Measurements from ENCODE around the gene DUS1L.

DUS1L gene

DNA sequence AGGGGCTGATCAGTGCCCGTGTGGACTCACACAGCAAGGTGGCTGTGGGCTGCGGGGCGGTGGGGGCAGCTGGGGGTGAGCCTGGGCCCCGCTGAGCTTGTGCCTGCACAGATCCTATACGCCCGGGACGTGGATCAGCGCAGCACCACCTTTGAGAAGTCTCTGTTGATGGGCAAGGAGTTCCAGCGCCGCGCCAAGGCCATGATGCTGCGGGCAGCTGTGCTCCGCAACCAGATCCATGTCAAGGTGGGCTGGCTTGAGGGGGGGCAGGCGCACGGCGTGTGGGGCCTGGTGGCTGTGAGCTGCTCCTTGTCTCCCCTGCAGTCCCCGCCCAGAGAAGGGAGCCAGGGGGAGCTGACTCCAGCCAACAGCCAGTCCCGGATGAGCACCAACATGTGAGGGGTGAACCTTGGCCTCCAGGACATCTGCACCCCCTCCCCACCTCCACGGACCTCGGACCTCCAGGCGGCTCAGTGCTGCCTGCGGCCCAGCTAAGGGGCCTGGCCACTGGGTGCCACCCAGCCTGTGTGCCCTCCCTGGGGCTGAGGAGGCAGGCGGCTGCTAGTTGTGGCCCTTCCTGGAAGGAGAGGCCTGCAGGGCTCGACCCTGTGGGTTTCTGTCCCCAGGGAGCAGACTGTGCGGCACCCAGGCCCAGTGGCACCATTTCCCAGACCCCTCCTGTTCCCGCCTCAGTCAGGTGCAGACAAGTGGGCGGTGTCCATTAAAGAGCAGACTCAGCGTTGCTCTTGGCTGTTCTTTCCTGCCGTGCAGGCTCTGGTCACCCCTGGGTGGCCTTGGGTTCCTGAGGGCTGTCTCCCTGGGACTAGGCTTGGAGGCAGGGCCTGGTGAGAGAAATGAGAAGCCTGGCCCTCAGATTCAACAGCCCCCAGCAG lies 8.6 kb downstream of the DUS1L start:
- no peak for DNase-seq (ENCODE audit: low read depth in 1 of 2, low spot score in 1 of 2)

DNA sequence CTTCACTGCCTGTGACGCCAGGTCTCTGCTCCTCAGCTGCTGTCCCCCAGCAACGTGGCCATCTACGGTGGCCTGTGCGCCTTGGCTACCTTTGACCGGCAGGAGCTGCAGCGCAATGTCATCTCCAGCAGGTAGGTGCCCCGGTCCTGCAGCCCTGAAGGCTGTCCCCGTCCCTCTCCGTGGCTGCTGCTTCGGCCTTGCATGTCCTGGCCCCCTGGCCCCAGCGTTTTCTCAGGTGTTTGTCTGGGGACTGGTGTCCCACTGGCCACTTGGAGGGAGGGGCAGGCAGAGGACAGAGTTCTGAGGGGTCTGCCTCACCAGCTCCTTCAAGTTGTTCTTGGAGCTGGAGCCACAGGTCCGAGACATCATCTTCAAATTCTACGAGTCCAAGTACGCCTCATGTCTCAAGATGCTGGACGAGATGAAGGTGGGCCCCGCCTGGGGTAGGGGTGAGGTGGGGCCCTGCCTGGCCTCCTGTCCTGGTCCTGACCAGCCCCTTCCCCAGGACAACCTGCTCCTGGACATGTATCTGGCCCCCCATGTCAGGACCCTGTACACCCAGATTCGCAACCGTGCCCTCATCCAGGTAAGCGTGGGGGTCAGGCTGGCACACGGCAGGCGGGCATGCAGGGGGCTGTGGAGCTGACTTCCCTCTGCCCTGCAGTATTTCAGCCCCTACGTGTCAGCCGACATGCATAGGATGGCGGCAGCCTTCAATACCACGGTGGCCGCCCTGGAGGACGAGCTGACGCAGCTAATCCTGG lies 9.5 kb downstream of the DUS1L start:
- DNase-seq (ENCODE audit: low read depth in 1 of 2, low spot score in 1 of 2), result no peak

DNA sequence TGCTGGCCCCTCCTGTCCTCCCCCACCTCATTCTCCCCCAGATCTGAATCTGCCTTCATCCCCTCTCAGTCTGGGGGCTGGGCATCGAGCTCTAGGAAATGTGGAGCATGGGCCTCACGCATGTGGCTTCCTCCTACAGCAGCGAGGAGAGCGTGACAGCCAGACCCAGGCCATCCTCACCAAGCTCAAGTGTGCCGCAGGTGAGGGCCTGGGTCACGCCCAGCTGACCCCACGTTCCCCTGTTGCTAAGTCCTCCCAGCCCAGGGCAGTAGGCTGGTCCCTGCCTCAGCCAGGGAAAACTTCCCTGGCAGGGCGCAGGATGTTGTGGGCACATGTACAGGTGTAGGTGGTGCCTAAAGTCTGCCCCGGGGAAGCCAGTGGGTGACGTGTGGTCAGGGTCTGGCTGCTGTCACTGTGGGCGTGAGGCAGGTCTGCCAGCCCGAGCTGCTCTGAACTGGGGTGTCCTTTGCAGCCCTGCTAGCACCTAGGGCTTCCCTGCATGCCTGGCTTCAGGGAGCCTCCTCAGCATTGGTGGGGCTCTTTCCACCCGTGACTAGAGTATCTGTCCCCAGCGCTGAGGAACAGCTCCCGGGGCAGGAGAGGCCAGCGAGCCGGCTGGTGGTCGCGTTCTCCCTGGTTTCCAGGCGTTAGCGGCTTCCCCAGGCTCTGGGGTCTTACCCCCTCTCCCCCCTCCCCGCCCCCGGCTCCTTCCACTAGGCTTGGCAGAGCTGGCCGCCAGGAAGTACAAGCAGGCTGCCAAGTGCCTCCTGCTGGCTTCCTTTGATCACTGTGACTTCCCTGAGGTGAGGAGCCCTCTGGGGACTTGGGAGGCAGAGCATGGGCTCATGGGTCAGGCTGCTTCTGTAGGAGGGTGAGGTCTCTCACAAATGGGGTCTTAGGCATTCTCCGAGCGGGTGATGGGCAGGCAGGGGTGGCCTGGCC lies 10.3 kb downstream of the DUS1L start:
- no peak for DNase-seq (ENCODE audit: low read depth in 1 of 2, low spot score in 1 of 2)

DNA sequence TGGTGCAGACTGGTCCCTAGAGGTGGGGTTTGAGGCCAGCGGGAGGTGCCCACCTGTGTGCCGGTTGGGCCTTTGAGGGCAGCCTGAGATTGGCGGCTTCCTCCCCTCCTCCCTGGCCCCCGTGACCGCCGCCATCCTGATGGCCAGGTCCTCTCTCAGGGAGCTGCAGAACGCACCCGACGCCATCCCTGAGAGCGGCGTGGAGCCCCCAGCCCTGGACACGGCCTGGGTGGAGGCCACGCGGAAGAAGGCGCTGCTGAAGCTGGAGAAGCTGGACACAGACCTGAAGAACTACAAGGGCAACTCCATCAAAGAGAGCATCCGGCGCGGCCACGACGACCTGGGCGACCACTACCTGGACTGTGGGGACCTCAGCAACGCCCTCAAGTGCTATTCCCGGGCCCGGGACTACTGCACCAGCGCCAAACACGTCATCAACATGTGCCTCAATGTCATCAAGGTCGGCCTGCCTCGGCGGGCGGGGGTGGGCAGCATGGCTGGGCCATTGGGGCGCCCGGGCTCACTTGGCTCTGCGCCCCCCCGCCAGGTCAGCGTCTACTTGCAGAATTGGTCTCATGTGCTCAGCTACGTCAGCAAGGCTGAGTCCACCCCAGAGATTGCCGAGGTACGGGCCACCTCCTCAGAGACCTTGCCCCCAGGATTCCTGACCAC lies 11.1 kb downstream of the DUS1L start:
- DNase-seq (ENCODE audit: low read depth in 1 of 2, low spot score in 1 of 2), result no peak

DNA sequence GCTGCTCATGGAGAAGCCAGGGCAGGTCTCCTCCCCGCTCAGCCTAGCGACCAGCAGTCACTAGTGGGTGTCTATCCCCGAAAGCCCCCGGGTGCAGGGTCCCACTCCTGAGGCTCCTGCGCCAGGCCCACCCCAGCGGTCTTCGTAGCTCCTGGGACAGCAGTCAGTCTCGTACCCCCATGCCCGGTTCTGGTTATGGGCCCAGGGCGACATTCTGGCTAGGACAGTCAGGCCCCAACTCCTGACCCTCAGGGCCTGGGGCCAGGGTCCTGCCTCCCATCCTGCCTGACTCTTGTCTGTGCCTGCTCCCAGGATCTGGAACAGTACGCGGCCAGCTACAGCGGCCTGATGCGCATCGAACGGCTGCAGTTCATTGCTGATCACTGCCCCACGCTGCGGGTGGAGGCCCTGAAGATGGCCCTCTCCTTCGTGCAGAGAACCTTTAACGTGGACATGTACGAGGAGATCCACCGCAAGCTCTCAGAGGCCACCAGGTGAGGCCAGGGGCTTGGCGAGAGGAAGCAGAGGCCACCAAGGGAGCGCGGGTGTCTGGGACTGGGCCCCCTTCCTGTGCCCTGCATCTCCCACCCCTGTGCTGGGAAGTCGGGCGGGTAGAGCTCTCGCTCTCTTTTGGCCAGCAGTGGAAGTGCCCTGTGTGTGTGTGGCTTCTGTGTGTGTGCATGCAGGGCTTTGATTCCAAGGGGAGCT lies 11.9 kb downstream of the DUS1L start:
- no peak for DNase-seq (ENCODE audit: low read depth in 1 of 2, low spot score in 1 of 2)

DNA sequence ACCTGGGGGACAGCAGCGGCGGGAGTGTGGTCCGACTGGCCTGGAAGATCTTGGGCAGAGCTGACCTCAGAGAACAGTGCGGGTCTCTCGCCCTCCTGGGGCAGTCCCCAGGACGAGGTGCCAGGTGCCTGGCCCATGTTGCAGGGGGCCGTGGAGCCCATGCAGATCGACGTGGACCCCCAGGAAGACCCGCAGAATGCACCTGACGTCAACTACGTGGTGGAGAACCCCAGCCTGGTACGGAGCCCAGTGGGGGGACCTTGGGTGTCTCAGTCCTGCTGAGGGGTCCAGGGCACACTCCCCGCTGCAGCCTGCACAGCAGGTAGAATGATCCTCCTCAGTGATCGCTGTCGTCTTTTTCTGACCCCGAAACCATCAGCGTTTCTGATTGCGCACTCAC lies 12.5 kb downstream of the DUS1L start:
- no peak for DNase-seq (ENCODE audit: low read depth in 1 of 2, low spot score in 1 of 2)

DNA sequence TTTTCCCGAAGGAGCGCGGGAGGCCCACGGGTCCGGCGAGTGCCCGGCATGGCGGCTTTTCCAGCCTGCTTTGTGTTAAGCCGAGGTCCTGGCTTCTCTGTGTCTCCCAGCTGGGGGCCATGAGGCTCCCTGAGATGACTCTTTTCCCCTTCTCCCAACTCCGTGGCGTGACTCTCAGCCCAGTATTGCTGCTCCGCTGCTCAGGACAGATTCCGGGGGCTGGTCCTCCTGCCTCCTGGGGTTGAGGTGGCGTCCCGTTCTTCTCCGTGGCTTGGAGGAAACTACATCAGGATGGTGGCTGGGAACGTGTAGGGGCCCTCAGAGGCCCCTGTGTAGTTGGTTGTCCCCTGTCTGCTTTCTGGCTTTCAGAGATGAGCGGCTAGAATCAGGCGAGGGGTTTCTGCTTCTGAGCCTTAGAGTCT lies 13.0 kb downstream of the DUS1L start:
- DNase-seq (ENCODE audit: low read depth in 1 of 2, low spot score in 1 of 2), result no peak

DNA sequence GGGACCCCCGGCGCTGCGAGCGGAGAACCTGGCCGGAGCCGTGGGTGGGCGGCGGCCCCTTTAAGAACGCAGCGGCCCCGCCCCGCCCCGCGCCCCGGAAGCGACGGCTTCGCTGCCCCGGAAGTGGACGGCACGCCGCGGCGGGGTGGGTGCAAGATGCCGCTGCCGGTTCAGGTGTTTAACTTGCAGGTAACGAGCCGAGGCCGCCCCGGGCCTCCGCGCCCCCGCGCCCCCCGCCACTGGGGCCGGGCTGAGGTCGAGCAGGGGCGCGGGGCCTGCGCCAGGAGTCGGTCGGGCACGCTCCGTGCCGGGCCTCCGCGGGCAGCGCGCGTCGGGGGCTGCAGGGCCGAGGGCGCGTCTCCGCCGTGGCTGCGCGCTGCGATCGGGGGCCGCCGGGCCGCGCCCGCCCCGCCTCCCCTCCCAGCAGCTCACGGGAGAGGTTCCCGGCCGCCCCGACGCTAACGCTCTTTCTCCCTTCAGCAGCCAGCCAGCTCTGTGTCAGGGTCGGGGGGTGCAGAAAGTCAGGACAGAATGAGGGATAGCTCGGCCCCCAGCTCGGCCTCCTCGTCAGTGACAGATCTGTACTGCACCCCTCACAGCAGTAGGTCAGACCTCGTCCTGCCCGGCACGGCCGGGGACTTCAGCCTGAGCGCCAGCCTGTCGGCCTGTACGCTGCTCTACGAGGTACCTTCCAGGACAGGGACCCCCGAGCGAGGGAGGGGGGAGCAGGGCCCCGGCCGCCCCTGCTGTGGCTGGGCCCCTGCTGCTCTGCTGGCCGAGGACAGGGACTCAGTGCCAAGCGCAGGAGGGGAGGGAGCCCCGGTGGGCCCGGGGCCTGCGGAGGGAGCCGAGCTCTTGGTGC lies 13.6 kb downstream of the DUS1L start, which contains the start of the genes GPS1 and RFNG:
Gene GPS1 (plus strand): TSS at position 123 of the 862 bp plus-strand sequence. CDS start 34 bp downstream, at position 157.
Gene RFNG (minus strand): TSS at position 36 of the 862 bp plus-strand sequence. CDS start 45 bp downstream, outside the sequence.
- peak; percentile 64 to 77 for DNase-seq (ENCODE audit: low read depth in 1 of 2, low spot score in 1 of 2)

DNA sequence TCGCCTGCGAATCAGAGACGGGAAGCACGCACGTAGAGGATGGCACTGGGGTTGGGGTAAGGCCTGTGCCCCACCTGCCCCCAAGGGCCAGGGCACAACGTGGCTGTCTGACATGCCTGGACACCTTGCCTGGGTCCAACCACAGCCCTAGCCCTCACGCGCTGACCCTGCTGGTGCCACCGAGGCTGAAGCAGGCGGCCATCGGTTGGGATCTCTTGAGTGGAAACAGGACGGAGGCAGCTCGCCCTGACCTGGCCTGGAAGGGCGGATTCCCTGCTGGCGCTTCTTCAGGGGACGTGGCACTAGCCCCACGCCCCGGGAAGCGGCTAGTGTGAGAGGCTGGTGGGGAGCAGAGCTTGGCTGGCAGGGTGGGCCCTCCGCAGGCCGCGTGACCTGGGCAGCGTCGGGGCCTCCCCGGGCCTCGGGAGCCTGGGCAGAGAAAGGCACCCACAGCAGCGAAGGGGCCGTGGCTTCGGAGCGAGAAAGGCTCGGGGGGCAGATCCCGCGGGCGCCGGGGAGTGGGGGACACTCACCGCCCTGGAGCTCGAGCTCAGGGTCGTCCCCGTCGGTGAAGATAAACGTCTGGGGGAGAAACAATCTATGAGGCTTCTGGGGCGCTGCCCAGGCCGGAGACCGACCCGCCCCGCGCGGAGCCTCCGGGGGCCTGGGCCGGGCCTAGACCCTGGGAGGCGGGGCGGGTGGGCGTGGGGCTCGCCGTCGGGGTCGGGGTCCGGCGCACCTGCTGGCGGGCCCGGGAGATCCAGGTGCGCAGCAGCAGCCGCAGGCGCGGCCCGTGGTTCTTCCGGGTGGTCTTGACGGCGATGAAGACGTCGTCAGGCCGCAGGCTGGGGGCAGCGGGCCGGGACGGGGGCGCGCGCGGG lies 14.6 kb downstream of the DUS1L start:
- no peak for DNase-seq (ENCODE audit: low read depth in 1 of 2, low spot score in 1 of 2)

DNA sequence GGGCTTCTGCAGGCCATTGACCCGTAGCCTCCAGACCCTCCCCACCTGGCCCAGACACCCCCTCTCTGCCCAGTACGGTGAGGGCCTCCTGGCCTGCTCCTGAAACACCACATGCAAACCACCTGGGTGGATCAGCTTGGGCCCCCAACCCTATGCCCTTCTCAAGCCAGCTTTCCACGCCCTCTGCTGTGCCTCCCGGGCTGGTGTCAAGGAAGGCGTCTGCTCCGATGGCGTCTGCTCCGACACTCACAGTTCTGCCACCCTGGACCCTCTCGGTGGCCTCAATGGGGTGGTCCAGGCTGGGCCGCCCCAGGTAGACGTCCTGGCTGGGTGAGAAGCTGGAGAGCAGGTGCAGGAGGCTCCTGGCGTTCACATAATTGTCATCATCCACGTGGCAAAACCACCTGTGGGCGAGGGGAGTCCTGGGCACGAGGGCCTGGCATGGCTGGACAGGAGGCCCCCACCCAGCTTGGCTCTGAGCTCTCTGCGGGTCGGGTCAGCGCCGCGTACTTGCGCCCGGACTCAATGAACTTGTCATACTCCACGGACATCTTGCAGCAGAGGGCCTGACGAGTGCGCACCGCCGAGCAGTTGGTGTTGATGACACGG lies 15.3 kb downstream of the DUS1L start:
- no peak for DNase-seq (ENCODE audit: low read depth in 1 of 2, low spot score in 1 of 2)

DNA sequence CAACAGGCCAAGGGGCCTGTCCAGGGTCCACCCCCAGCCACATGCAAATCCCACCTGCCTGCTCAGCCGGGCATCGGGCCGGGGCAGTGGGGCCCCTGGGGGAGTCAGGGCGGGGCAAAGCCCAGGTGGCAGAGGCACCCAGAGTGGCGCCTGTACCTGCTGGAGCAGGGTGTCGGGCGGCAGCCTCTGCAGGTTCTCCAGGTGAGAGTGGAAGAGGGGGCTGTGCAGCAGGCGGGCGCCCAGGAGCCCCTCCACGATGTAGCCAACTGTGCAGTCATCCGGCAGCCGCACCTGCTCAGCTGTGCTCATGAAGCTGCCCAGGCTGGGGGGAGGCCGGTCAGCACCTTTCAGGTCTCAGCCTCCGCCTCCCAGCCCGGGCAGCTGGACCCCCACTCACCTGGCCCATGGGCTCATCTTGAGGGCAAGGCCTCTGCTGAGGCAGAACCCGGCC lies 16.1 kb downstream of the DUS1L start:
- no peak for DNase-seq (ENCODE audit: low read depth in 1 of 2, low spot score in 1 of 2)

DNA sequence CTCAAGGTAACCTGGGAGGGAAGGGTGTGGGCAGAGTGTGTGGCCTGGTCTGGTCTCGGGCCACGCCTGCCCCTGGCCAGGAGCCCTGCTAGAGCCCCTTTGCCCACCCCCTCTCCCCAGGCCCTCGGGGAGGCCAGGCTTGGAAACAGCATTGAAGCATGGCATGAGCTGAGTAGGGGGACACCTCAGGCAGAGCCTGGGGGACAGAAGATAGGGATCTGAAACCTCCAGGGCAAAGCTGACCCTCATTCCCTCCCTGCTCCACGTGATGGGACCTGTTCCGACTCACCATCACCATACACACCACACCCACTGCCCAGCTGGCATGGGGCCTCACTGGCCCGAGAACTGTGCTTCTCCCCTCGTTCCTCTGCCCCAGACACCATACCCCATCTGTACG lies 16.5 kb downstream of the DUS1L start:
- no peak for DNase-seq (ENCODE audit: low read depth in 1 of 2, low spot score in 1 of 2)

DNA sequence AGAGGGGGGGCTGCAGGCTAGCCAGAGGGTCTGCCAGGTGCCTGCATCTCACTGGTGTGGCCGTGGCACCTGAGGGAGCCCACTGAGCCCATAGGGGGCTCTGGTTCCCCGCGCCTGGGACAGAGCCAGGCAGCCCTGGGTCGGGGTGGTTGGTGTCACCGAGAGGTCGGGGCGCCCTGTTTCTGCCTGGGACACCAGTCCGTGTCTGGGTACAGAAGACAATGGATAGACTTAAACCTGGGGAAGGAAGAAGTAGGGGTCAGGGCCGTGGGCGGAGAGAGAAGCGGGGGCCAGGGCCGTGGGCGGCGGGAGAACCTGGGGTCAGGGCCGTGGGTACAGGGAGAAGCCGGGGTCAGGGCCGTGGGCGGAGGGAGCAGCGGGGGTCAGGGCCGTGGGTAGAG lies 17.0 kb downstream of the DUS1L start:
- DNase-seq (ENCODE audit: low read depth in 1 of 2, low spot score in 1 of 2), result no peak

DNA sequence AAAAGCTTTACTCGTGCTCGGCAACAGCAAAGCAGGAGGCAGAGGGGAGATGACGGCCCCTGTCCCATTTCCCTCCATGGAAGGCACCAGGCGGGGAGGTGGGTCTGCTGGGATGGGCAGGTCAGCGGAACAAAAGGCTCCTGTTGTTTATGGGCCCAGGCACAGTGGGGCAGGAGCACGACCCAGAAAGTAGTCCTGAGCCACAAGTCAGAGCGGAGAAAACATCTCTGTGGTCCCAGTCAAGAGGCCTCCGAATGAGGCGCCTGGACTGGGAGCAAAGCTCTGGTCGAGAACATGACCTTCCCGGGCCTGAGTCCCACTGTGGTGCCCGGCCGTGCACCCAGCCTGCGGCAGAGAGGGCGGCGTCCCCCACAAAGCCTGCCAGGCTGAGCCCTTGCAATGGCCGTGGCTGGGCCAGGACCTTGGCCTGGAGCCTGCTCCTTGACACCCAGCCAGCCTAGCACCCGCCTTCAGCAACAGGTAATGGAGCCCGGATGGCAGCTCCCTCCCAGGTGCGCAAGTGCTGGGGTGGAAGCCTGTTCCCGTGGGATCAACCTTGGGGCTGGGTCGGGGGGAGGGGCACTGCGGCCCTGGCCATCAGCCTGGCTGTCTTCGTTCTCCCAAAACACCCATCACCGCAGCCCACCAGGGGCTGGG lies 17.6 kb downstream of the DUS1L start:
- DNase-seq (ENCODE audit: low read depth in 1 of 2, low spot score in 1 of 2), result no peak

DNA sequence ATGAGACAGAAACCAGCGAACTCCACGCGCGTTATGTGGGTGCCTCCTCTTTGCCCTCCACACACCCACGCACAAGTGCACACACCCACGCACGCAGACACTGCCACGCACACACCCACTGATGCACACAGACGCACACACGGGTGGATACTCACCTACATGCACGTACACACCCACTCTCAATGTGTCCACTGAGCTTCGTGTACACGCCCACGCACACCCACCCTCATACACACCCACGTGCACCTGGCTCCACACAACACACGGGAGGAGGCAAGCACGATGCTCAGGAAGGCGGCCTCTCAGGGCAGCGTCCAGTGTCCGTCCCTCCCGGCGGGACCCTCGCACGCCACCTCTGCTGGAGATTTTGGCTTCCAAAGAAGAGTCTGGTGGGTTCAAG lies 18.2 kb downstream of the DUS1L start:
- DNase-seq (ENCODE audit: low read depth in 1 of 2, low spot score in 1 of 2), result no peak

DNA sequence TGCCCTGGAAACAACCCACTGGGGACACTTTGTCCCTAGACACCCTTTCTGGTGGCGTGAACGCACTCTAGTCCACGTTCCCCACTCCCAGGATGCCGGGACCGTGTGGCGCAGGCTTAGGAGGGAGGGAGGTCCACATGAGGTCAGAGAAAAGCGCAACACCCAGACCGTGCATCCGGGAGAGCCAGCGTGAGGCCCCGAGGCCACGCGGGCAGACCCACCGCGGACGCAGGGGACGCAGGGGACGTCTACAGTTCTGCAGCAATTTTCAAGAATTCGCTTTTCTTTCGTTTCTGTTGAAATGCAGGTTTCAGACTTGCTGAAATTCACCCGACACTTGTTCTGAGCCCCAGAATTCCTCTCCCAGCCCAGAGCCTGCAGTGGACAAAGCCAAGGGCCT lies 18.7 kb downstream of the DUS1L start:
- no peak for DNase-seq (ENCODE audit: low read depth in 1 of 2, low spot score in 1 of 2)

DNA sequence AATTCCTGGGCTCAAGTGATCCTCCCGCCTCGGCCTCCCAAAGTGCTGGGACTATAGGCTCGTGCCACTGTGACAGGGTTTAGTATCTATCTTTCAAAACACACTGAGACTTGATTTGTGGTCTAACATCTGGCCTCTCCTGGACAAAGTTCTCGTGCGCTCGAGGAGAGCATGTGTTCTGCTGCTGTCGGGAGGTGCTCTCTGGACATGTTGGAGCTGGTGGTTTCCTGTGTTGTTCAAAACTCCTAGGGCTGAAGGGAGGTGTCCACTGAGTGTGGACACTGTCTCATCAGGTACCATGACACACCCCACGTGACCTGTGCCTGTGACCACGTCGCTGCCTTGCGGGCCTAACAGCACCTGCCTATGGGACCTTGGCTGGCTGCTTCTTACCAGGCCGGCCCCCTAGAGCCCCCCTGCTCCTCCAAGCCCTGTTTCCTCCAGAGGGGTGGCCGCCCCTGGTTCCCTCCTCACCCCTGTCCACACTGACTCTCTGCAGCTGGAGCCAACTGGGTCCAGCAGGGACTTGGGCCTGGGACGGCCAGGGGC lies 19.6 kb downstream of the DUS1L start:
- DNase-seq (ENCODE audit: low read depth in 1 of 2, low spot score in 1 of 2), result no peak
